ENCODE results near the gene FGD3.

DNA sequence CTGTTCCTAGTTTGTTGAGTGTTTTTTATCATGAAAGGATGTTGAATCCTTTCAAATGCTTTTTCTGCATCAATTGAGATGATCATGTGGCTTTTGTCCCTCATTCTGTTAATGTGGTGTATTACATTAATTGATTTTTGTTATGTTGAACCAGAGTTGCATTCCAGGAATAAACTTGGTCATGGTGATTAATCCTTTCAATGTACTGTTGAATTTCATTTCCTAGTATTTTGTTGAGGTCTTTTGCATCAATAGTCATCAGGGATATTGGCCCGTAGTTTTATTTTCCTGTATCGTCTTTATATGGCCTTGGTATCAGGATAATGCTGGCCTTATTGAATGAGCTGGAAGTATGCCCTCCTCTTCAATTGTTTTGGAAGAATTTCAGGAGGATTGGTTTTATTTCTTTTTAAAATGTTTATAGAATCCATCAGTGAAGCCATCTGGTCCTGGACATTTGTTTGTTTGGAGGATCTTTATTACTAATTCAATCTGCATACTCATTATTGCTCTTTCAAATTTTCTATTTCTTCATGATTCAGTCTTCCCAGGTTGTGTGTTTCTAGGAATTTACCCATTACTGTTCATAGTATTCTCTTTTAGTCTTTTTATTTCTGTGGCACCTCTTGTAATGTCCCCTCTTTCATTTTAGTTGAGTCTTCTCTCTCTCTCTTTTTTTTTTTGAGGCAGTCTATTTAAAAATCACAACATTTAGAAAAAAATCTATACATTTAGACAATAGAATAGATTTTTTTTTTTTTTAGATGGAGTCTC lies 32.1 kb downstream of the FGD3 start:
- no peak for TF ChIP-seq TAF1 (IDR thresholded peaks at IDR 0.05; ENCODE audit: borderline replicate concordance, low read depth, low read length)
- TF ChIP-seq POLR2AphosphoS5 (IDR thresholded peaks at IDR 0.05; ENCODE audit: low read depth, low read length): no peak
